ENCODE measurements around the gene PPM1F. TPM values are rescaled to one million over a fixed set of nuclear protein-coding genes. Genes with fewer than 3 reads are reported as not detected.
"Not testable (repeated sequence)": the region's sequence is repeated elsewhere in the genome, so short reads cannot be mapped to it uniquely, and the experiment has no call there.

The PPM1F gene
- total and polyA plus RNA-seq, 2 donors (not counting 1 experiment from before 2014, with no cell fraction given), result 12.5 to 37.0 TPM

- no peaks in the 10 kb centered on the region for H4K20me1 ChIP-seq (ENCODE audit: control insufficient read depth, extremely low read depth, insufficient read depth, low read length)
- no peak overlapping the region for H2AFZ ChIP-seq (ENCODE audit: low read length)
- H3K27ac ChIP-seq (ENCODE audit: insufficient read depth, low read length), result no peak overlapping the region
- DNase-seq (ENCODE audit: low read depth in 2 of 2), result no peak
- H3K4me3 ChIP-seq (replicated peaks in 1 of 4; ENCODE audit: control extremely low read depth in 1 of 4, insufficient read depth in 1 of 4, low read depth in 3 of 4, low read length in 4 of 4), result no peak overlapping the region
- H3K4me1 ChIP-seq (ENCODE audit: control insufficient read depth, extremely low read depth, insufficient read depth, low read length), result no peaks in the 10 kb centered on the region
- H3K36me3 ChIP-seq (ENCODE audit: control insufficient read depth, insufficient read depth, low read length), result no peaks in the 10 kb centered on the region
- H3K79me2 ChIP-seq (ENCODE audit: control insufficient read depth, insufficient read depth, low read length), result no peaks in the 10 kb centered on the region
- no peaks in the 10 kb centered on the region for H3K27me3 ChIP-seq (ENCODE audit: control insufficient read depth, insufficient read depth, low read length)
- no peak overlapping the region for H3K9ac ChIP-seq (ENCODE audit: insufficient read depth, low read length)
- no peaks in the 10 kb centered on the region for H3K9me3 ChIP-seq (ENCODE audit: control insufficient read depth, insufficient read depth, low read depth, low read length)
- TF ChIP-seq EZH2 (IDR thresholded peaks at IDR 0.05; ENCODE audit: low read length, missing control alignments), result no peak
- TF ChIP-seq, protein P1, sequence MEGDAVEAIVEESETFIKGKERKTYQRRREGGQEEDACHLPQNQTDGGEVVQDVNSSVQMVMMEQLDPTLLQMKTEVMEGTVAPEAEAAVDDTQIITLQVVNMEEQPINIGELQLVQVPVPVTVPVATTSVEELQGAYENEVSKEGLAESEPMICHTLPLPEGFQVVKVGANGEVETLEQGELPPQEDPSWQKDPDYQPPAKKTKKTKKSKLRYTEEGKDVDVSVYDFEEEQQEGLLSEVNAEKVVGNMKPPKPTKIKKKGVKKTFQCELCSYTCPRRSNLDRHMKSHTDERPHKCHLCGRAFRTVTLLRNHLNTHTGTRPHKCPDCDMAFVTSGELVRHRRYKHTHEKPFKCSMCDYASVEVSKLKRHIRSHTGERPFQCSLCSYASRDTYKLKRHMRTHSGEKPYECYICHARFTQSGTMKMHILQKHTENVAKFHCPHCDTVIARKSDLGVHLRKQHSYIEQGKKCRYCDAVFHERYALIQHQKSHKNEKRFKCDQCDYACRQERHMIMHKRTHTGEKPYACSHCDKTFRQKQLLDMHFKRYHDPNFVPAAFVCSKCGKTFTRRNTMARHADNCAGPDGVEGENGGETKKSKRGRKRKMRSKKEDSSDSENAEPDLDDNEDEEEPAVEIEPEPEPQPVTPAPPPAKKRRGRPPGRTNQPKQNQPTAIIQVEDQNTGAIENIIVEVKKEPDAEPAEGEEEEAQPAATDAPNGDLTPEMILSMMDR (conservative IDR thresholded peaks at IDR 0.05 in 1 of 2, IDR thresholded peaks at IDR 0.05 in 1 of 2; ENCODE audit: low read depth in 1 of 2, low read length in 2 of 2), result no peak
- H3K4me2 ChIP-seq (ENCODE audit: extremely low read depth, insufficient read depth, low read length), result no peak overlapping the region
These were observed 70.6 kb downstream of the PPM1F start for GRCh38 chr22:21881841-21882753.

DNA sequence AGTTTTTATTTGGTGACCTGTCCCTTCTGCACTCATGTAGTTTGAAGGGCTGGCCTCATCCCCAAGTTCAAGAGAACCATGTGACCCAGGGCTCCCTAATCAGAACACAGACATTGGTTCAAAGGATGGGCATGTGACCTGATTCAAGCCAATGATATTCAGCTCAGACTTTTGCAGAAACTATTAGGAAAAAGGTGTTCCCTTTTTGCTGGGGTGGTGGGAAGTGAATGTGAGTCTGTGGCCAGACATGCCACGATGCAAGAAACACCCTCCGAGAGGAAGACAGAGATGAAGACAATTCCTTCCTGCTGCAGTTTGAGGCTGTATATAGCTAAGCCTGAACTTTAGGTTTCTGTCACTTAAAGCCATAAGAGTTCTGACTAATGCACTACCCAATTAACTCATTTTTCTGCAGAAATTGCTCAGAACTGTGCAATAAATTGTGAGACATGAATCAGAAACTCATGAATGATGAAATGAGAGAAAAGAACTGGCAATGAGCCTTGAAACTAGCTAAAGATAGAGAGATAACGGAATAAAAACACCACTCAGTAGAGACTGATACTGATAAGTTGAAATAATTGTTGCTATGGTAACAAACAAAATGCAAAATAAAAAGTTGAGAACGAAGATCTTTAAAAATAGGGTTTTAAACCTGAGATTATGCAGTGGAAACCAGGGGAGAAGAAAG is 76.0 kb downstream of the PPM1F start:
- TF ChIP-seq, protein P1 (conservative IDR thresholded peaks at IDR 0.05 in 1 of 2, IDR thresholded peaks at IDR 0.05 in 1 of 2; ENCODE audit: low read depth in 1 of 2, low read length in 2 of 2), result no peak
- TF ChIP-seq EZH2 (IDR thresholded peaks at IDR 0.05; ENCODE audit: low read length, missing control alignments), result no peak

GRCh38 chr22:21874953-21875352 is 77.7 kb downstream of the PPM1F start:
- H3K36me3 ChIP-seq (ENCODE audit: control insufficient read depth, insufficient read depth, low read length); H3K79me2 ChIP-seq (ENCODE audit: control insufficient read depth, insufficient read depth, low read length); H3K9me3 ChIP-seq (ENCODE audit: control insufficient read depth, insufficient read depth, low read depth, low read length); H3K9ac ChIP-seq (ENCODE audit: insufficient read depth, low read length); H3K27ac ChIP-seq (ENCODE audit: insufficient read depth, low read length); H3K4me1 ChIP-seq (ENCODE audit: control insufficient read depth, extremely low read depth, insufficient read depth, low read length); H2AFZ ChIP-seq (ENCODE audit: low read length); H3K4me2 ChIP-seq (ENCODE audit: extremely low read depth, insufficient read depth, low read length); H4K20me1 ChIP-seq (ENCODE audit: control insufficient read depth, extremely low read depth, insufficient read depth, low read length); DNase-seq (ENCODE audit: low read depth in 2 of 2); H3K27me3 ChIP-seq (ENCODE audit: control insufficient read depth, insufficient read depth, low read length); H3K4me3 ChIP-seq (replicated peaks in 1 of 4; ENCODE audit: control extremely low read depth in 1 of 4, insufficient read depth in 1 of 4, low read depth in 3 of 4, low read length in 4 of 4): not testable (repeated sequence)

More for the DNA sequence above, 76.0 kb downstream of the PPM1F start:
- no peak overlapping the region for H2AFZ ChIP-seq (ENCODE audit: low read length)
- DNase-seq (ENCODE audit: low read depth in 2 of 2), result peak; percentile 44 to 89
- H3K4me3 ChIP-seq (replicated peaks in 1 of 4; ENCODE audit: control extremely low read depth in 1 of 4, insufficient read depth in 1 of 4, low read depth in 3 of 4, low read length in 4 of 4), result no peak overlapping the region
- no peak overlapping the region for H3K4me2 ChIP-seq (ENCODE audit: extremely low read depth, insufficient read depth, low read length)
- H3K9ac ChIP-seq (ENCODE audit: insufficient read depth, low read length), result no peak overlapping the region
- H3K4me1 ChIP-seq (ENCODE audit: control insufficient read depth, extremely low read depth, insufficient read depth, low read length), result no peaks in the 10 kb centered on the region
- no peaks in the 10 kb centered on the region for H3K79me2 ChIP-seq (ENCODE audit: control insufficient read depth, insufficient read depth, low read length)
- H3K9me3 ChIP-seq (ENCODE audit: control insufficient read depth, insufficient read depth, low read depth, low read length), result no peaks in the 10 kb centered on the region
- no peaks in the 10 kb centered on the region for H3K36me3 ChIP-seq (ENCODE audit: control insufficient read depth, insufficient read depth, low read length)
- no peak overlapping the region for H3K27ac ChIP-seq (ENCODE audit: insufficient read depth, low read length)
- H3K27me3 ChIP-seq (ENCODE audit: control insufficient read depth, insufficient read depth, low read length), result no peaks in the 10 kb centered on the region
- no peaks in the 10 kb centered on the region for H4K20me1 ChIP-seq (ENCODE audit: control insufficient read depth, extremely low read depth, insufficient read depth, low read length)
